HFFc6 (cell line): Measurements from ENCODE around the gene RASD1. TPM values are rescaled to one million over a fixed set of nuclear protein-coding genes. Genes with fewer than 3 reads are reported as not detected.

Source experiments
- DNase-seq: peaks from one replicate; pipeline ENCODE4 v3.0.0-alpha.2; 2018
- H3K27ac Mint-ChIP-seq: 2 replicates; pipeline ENCODE4 v1.8.0; 2020; ENCODE audit warnings: mild to moderate bottlenecking, mixed read lengths
- H3K27me3 Mint-ChIP-seq: 2 replicates; pipeline ENCODE4 v1.8.0; 2021; ENCODE audit warnings: mild to moderate bottlenecking, moderate library complexity, mixed read lengths; ENCODE audit not compliant: insufficient read depth
- H3K36me3 Mint-ChIP-seq: 2 replicates; pipeline ENCODE4 v1.8.0; 2021; ENCODE audit warnings: low read depth, mixed read lengths
- H3K4me1 Mint-ChIP-seq: 2 replicates; pipeline ENCODE4 v1.8.0; 2020; ENCODE audit warnings: low read depth, mixed read lengths
- H3K4me3 Mint-ChIP-seq: 2 replicates; pipeline ENCODE4 v1.8.0; 2020; ENCODE audit warnings: mild to moderate bottlenecking, moderate library complexity, mixed read lengths
- H3K9me3 Mint-ChIP-seq: 2 replicates; pipeline ENCODE4 v1.8.0; 2020; ENCODE audit warnings: mild to moderate bottlenecking, mixed read lengths
- total RNA-seq, 6 experiments: library from RNA; stranded (reverse); fragmentation: NEBNext Ultra II Directional; extraction: Animal tissue kit (Norgen Biotek cat#: 25700); gene quantifications; 2 replicates in 1 of 6; 3 replicates in 5 of 6; pipeline ENCODE4 v1.2.3, GENCODE V29; 2021
- TF ChIP-seq, protein P1 (sequence below): fragments of 200-600 bp; sonication (generic); IDR thresholded peaks from 2 replicates; pipeline ENCODE4 v1.5.0; 2021; ENCODE audit warnings: antibody characterized with exemption, mild to moderate bottlenecking

RASD1 gene
- total RNA-seq, 6 experiments from 2014 or later = 0.17 to 1.1 (median 0.43) TPM

DNA sequence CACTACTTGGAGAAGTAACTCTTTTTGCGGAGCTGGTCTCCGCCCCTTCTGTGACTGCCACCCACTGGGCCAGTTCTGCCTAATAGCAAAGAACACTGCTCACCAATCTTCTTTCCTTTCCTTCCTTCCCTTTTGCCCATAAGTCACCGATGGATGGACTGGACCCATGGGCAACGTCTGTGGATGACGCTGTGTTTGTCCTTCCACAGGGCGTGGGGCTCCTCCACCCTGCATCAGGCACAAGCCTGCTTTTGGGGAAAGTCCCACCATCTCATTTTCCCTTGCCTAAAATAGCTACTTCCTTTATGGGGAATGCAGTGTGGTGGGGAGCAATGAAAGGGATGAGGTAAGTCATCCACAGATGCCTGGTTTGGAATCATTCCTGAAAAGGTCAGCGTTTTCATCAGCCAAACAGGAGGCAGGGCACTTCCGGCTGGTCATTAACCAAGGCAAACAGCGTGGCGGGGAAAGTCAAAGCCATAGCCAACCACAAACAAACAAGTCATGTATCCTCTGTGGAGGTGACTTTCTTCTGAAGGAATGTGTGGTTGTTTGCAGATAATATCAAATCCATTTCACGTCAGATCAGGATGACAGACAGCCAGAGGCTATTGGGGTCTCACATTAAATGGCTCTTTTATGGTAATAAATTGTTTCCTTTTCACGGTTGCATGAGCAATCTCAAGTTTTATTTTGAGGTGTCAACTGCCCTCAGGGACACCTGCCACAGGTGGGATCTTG, 50.1 kb downstream of the RASD1 start:
- TF ChIP-seq, protein P1, sequence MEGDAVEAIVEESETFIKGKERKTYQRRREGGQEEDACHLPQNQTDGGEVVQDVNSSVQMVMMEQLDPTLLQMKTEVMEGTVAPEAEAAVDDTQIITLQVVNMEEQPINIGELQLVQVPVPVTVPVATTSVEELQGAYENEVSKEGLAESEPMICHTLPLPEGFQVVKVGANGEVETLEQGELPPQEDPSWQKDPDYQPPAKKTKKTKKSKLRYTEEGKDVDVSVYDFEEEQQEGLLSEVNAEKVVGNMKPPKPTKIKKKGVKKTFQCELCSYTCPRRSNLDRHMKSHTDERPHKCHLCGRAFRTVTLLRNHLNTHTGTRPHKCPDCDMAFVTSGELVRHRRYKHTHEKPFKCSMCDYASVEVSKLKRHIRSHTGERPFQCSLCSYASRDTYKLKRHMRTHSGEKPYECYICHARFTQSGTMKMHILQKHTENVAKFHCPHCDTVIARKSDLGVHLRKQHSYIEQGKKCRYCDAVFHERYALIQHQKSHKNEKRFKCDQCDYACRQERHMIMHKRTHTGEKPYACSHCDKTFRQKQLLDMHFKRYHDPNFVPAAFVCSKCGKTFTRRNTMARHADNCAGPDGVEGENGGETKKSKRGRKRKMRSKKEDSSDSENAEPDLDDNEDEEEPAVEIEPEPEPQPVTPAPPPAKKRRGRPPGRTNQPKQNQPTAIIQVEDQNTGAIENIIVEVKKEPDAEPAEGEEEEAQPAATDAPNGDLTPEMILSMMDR = no peak
- Mint-ChIP-seq H3K4me1 (peaks cover 37% of the 10 kb centered on the region), H3K4me3 (peak overlapping the region; percentile 64), H3K36me3 (no peaks in the 10 kb centered on the region; the same call in 1 of the 2 replicates), H3K9me3 (no peaks in the 10 kb centered on the region), H3K27ac (peak overlapping the region; percentile 82), H3K27me3 (peaks cover 26% of the 10 kb centered on the region)
- peak; percentile 95 for DNase-seq

DNA sequence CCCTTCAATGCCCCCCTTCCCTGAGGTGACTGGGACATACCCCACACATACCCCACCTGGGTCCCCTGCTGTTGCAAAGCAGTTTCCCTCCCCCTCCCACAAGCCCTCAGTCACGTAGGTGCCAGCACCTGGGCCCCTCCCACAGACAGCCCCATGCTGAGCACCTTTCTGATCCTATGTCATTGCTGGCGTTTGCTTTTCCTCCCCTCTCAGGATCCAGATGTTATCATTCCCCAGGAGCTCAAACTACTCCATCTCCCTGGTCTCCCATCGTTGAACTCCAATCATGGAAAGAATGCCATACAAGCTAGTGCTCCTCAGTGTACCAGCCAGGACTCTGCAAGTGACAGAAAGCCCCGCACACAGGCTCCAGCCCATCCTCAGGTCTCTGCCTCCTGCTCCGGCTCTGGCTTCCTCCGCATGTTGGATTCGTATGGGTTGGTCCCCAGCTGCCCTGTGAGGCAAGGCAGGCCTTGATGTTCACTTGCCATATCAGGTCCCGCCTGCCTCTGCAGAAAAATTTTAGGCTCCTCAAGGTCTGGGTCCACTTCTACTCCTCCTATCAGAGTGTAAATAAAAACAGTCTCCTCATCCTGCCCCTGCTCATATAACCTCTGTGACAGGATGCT, 50.8 kb downstream of the RASD1 start:
- Mint-ChIP-seq H3K4me3 (peak overlapping the region; percentile 64; the same call in 1 of the 2 replicates), H3K27me3 (peaks cover 20% of the 10 kb centered on the region), H3K27ac (peak overlapping the region; percentile 82; the same call in 1 of the 2 replicates), H3K36me3 (no peaks in the 10 kb centered on the region; the same call in 1 of the 2 replicates), H3K9me3 (no peaks in the 10 kb centered on the region), H3K4me1 (peaks cover 37% of the 10 kb centered on the region)
- no peak for DNase-seq
- TF ChIP-seq, protein P1 = no peak

Other genes starting within 250 kb of the RASD1 start
- 10 to 100 TPM; 82.3 to 93.7 (median 86.7) TPM for gene COPS3, start 215.1 kb downstream of the RASD1 start, total RNA-seq
- under 1 TPM; 0.20 to 0.83 (median 0.60) TPM for gene NT5M, start 193.0 kb downstream of the RASD1 start, total RNA-seq
- gene MED9, start 19.4 kb downstream of the RASD1 start, total RNA-seq = 1 to 10 TPM; 7.0 to 9.0 (median 7.9) TPM
- 10 to 100 TPM; 33.0 to 49.2 (median 44.0) TPM for gene PEMT, start 95.3 kb upstream of the RASD1 start, total RNA-seq
- 10 to 100 TPM; 26.9 to 29.3 (median 29.0) TPM for gene RAI1, start 185.1 kb upstream of the RASD1 start, total RNA-seq